OCI-M2 (cell line): ENCODE results near the gene CST5.
"Not testable (repeated sequence)": the region's sequence is repeated elsewhere in the genome, so short reads cannot be mapped to it uniquely, and the experiment has no call there.

Experiments used
- DNase-seq: peaks from one replicate; lab custom pipeline; 2025; ENCODE audit not compliant: unreplicated experiment; lab: John Stamatoyannopoulos, UW

CST5 gene

GRCh38 chr20:23890867-23891266 lies 11.3 kb upstream of the CST5 start:
- not testable (repeated sequence) for DNase-seq

- no peak for DNase-seq
These were observed 10.2 kb upstream of the CST5 start for GRCh38 chr20:23889775-23890187.

- no peak for DNase-seq
These were observed 8.3 kb upstream of the CST5 start for GRCh38 chr20:23887856-23888255.

GRCh38 chr20:23884771-23885162 lies 5.2 kb upstream of the CST5 start:
- DNase-seq = no peak

- no peak for DNase-seq
These were observed 4.7 kb upstream of the CST5 start for GRCh38 chr20:23884136-23884770.

- no peak for DNase-seq
These were observed 1.8 kb upstream of the CST5 start for GRCh38 chr20:23881371-23881770.

- no peak for DNase-seq
These were observed 869 bp upstream of the CST5 start for GRCh38 chr20:23880417-23880816.

GRCh38 chr20:23879811-23880374 lies 345 bp upstream of the CST5 start:
- no peak for DNase-seq

GRCh38 chr20:23878787-23879186 lies 761 bp downstream of the CST5 start:
- DNase-seq = no peak

- DNase-seq = not testable (repeated sequence)
These were observed 1.5 kb downstream of the CST5 start for GRCh38 chr20:23878016-23878542.

GRCh38 chr20:23877524-23877923 lies 2.0 kb downstream of the CST5 start:
- no peak for DNase-seq

GRCh38 chr20:23875606-23876237 lies 3.8 kb downstream of the CST5 start:
- no peak for DNase-seq

- no peak for DNase-seq
These were observed 4.8 kb downstream of the CST5 start for GRCh38 chr20:23874747-23875146.

- no peak for DNase-seq
These were observed 6.1 kb downstream of the CST5 start for GRCh38 chr20:23873370-23874015.

GRCh38 chr20:23872065-23872464 lies 7.5 kb downstream of the CST5 start:
- DNase-seq = no peak

- DNase-seq = no peak
These were observed 9.1 kb downstream of the CST5 start for GRCh38 chr20:23870461-23870860.

GRCh38 chr20:23869520-23869919 lies 10.0 kb downstream of the CST5 start:
- no peak for DNase-seq

GRCh38 chr20:23868321-23868720 lies 11.2 kb downstream of the CST5 start:
- no peak for DNase-seq

- DNase-seq = no peak
These were observed 12.3 kb downstream of the CST5 start for GRCh38 chr20:23867152-23867776.

GRCh38 chr20:23860771-23861170 lies 18.8 kb downstream of the CST5 start:
- DNase-seq = not testable (repeated sequence)

GRCh38 chr20:23857962-23858595 lies 21.5 kb downstream of the CST5 start:
- DNase-seq = no peak
